ENCODE measurements around the gene RIT2.

DNA sequence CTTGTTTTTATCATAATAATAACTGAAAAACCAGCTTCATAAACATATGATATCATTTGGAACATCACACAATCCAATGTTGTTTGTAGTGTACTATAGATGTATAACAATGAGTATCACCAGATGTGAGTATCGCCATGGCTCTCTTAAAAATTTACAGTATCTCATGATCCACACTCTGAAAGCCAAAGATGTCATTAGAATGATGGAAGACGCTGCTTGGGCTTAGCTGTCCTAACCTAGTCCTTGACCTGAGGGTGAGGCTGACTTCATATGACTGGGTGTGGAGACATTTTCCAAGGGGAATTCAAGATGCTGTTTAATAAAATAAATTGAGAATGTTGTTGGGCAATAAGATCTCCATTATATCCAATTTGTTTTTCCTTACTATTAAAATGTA, 242.6 kb downstream of the RIT2 start:
- TF ChIP-seq, protein P1, sequence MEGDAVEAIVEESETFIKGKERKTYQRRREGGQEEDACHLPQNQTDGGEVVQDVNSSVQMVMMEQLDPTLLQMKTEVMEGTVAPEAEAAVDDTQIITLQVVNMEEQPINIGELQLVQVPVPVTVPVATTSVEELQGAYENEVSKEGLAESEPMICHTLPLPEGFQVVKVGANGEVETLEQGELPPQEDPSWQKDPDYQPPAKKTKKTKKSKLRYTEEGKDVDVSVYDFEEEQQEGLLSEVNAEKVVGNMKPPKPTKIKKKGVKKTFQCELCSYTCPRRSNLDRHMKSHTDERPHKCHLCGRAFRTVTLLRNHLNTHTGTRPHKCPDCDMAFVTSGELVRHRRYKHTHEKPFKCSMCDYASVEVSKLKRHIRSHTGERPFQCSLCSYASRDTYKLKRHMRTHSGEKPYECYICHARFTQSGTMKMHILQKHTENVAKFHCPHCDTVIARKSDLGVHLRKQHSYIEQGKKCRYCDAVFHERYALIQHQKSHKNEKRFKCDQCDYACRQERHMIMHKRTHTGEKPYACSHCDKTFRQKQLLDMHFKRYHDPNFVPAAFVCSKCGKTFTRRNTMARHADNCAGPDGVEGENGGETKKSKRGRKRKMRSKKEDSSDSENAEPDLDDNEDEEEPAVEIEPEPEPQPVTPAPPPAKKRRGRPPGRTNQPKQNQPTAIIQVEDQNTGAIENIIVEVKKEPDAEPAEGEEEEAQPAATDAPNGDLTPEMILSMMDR (IDR thresholded peaks at IDR 0.05), result no peak
- no peak for TF ChIP-seq POLR2A (IDR thresholded peaks at IDR 0.05)
- TF ChIP-seq EP300 (IDR thresholded peaks at IDR 0.05), result no peak

All from ovary (tissue), 3 donors.